T-helper 2 cell treated with Interferon-gamma antibody and Interleukin-4, amounts not matched to agents 100 ng/mL and 5 ng/mL, for 36 hours (primary cell): ENCODE measurements around the gene CILP. TPM values are rescaled to one million over a fixed set of nuclear protein-coding genes. Genes with fewer than 3 reads are reported as not detected.

ENCODE experiments used
- intact Hi-C: fragments of 100-400 bp; cut with micrococcal nuclease; formaldehyde crosslinking; loops from one replicate; pipeline ENCODE4 v1.15.1; 2023
- total RNA-seq: library from RNA; stranded (reverse); gene quantifications from 2 replicates; pipeline ENCODE4 v1.2.3, GENCODE V29; 2022

CILP gene
- total RNA-seq, 1 donor from 2014 or later, result 0.07 TPM

GRCh38 chr15:65222891-65223290 lies 11.6 kb upstream of the CILP start:
- intact Hi-C loops, result no loop called here

GRCh38 chr15:65221697-65222096 lies 10.4 kb upstream of the CILP start:
- intact Hi-C loops, result no loop called here

GRCh38 chr15:65219137-65219536 lies 7.9 kb upstream of the CILP start:
- intact Hi-C loops, result no loop called here

- intact Hi-C loops, result no loop called here
These were observed 6.5 kb upstream of the CILP start for GRCh38 chr15:65217526-65218482.

- intact Hi-C loops, result no loop called here
These were observed 4.2 kb upstream of the CILP start for GRCh38 chr15:65215496-65215895.

GRCh38 chr15:65214010-65214409 lies 2.7 kb upstream of the CILP start:
- intact Hi-C loops, result no loop called here

GRCh38 chr15:65213241-65213640 lies 2.0 kb upstream of the CILP start:
- intact Hi-C loops, result no loop called here

GRCh38 chr15:65212097-65212496 lies 824 bp upstream of the CILP start:
- intact Hi-C loops, result no loop called here

- intact Hi-C loops, result no loop called here
These were observed 259 bp upstream of the CILP start for GRCh38 chr15:65211482-65211982.

GRCh38 chr15:65209701-65210643 lies 1.3 kb downstream of the CILP start:
- intact Hi-C loops, result no loop called here

- intact Hi-C loops, result no loop called here
These were observed 2.6 kb downstream of the CILP start for GRCh38 chr15:65208647-65209046.

GRCh38 chr15:65207280-65207840 lies 3.9 kb downstream of the CILP start:
- intact Hi-C loops, result no loop called here

- intact Hi-C loops, result no loop called here
These were observed 4.5 kb downstream of the CILP start for GRCh38 chr15:65206750-65207149.

- intact Hi-C loops, result no loop called here
These were observed 6.2 kb downstream of the CILP start for GRCh38 chr15:65204931-65205660.

GRCh38 chr15:65204236-65204930 lies 6.9 kb downstream of the CILP start:
- intact Hi-C loops, result no loop called here

GRCh38 chr15:65201918-65202317 lies 9.4 kb downstream of the CILP start:
- intact Hi-C loops, result no loop called here

- intact Hi-C loops, result no loop called here
These were observed 12.7 kb downstream of the CILP start for GRCh38 chr15:65198571-65198970.

GRCh38 chr15:65197337-65197645 lies 14.0 kb downstream of the CILP start:
- intact Hi-C loops, result no loop called here

GRCh38 chr15:65196637-65197336 lies 14.5 kb downstream of the CILP start:
- intact Hi-C loops, result no loop called here

GRCh38 chr15:65195548-65195923 lies 15.7 kb downstream of the CILP start:
- intact Hi-C loops, result no loop called here
